ENCODE data around the gene POU5F2.

Gene POU5F2

GRCh38 chr5:93724791-93725190 is 16.6 kb downstream of the POU5F2 start:
- Histone ChIP-seq H3K36me3 (no peaks in the 10 kb centered on the region), H3K4me1 (ENCODE audit: control insufficient read depth in 1 of 2, insufficient read depth in 1 of 2, low read depth in 1 of 2, low read length in 1 of 2) (no peaks in the 10 kb centered on the region), H3K27ac (no peak overlapping the region), H3K4me3 (ENCODE audit: low read depth in 1 of 2, low read length in 1 of 2) (no peak overlapping the region), H3K27me3 (no peaks in the 10 kb centered on the region), H3K9me3 (no peaks in the 10 kb centered on the region)
- TF ChIP-seq CTCF (IDR thresholded peaks at IDR 0.05), result no peak

- Histone ChIP-seq H3K27ac (no peak overlapping the region), H3K36me3 (no peaks in the 10 kb centered on the region), H3K9me3 (no peaks in the 10 kb centered on the region), H3K27me3 (no peaks in the 10 kb centered on the region), H3K4me3 (ENCODE audit: low read depth in 1 of 2, low read length in 1 of 2) (no peak overlapping the region), H3K4me1 (ENCODE audit: control insufficient read depth in 1 of 2, insufficient read depth in 1 of 2, low read depth in 1 of 2, low read length in 1 of 2) (no peaks in the 10 kb centered on the region)
- TF ChIP-seq CTCF (IDR thresholded peaks at IDR 0.05), result no peak
Measured at GRCh38 chr5:93723681-93724080, 17.7 kb downstream of the POU5F2 start.

GRCh38 chr5:93723005-93723404 is 18.4 kb downstream of the POU5F2 start:
- H3K9me3 ChIP-seq, result no peaks in the 10 kb centered on the region

GRCh38 chr5:93722588-93722987 is 18.8 kb downstream of the POU5F2 start:
- TF ChIP-seq CTCF (IDR thresholded peaks at IDR 0.05), result no peak
- H3K9me3 ChIP-seq, result no peaks in the 10 kb centered on the region
- no peaks in the 10 kb centered on the region for H3K4me1 ChIP-seq (ENCODE audit: control insufficient read depth in 1 of 2, insufficient read depth in 1 of 2, low read depth in 1 of 2, low read length in 1 of 2)
- H3K27me3 ChIP-seq, result no peaks in the 10 kb centered on the region
- H3K36me3 ChIP-seq, result no peaks in the 10 kb centered on the region
- no peak overlapping the region for H3K27ac ChIP-seq
- H3K4me3 ChIP-seq (ENCODE audit: low read depth in 1 of 2, low read length in 1 of 2), result no peak overlapping the region

More at GRCh38 chr5:93723005-93723404, 18.4 kb downstream of the POU5F2 start:
- Histone ChIP-seq H3K27me3 (no peaks in the 10 kb centered on the region), H3K4me1 (ENCODE audit: control insufficient read depth in 1 of 2, insufficient read depth in 1 of 2, low read depth in 1 of 2, low read length in 1 of 2) (no peaks in the 10 kb centered on the region), H3K4me3 (ENCODE audit: low read depth in 1 of 2, low read length in 1 of 2) (no peak overlapping the region), H3K27ac (no peak overlapping the region), H3K36me3 (no peaks in the 10 kb centered on the region)
- no peak for TF ChIP-seq CTCF (IDR thresholded peaks at IDR 0.05)

GRCh38 chr5:93721511-93721910 is 19.9 kb downstream of the POU5F2 start:
- TF ChIP-seq CTCF (IDR thresholded peaks at IDR 0.05), result no peak
- no peak overlapping the region for H3K4me3 ChIP-seq (ENCODE audit: low read depth in 1 of 2, low read length in 1 of 2)
- no peak overlapping the region for H3K27ac ChIP-seq
- H3K9me3 ChIP-seq, result no peaks in the 10 kb centered on the region
- no peaks in the 10 kb centered on the region for H3K27me3 ChIP-seq
- no peaks in the 10 kb centered on the region for H3K36me3 ChIP-seq
- no peaks in the 10 kb centered on the region for H3K4me1 ChIP-seq (ENCODE audit: control insufficient read depth in 1 of 2, insufficient read depth in 1 of 2, low read depth in 1 of 2, low read length in 1 of 2)

- H3K4me1 ChIP-seq (ENCODE audit: control insufficient read depth in 1 of 2, insufficient read depth in 1 of 2, low read depth in 1 of 2, low read length in 1 of 2), result no peaks in the 10 kb centered on the region
- no peaks in the 10 kb centered on the region for H3K27me3 ChIP-seq
- H3K36me3 ChIP-seq, result no peaks in the 10 kb centered on the region
- H3K4me3 ChIP-seq (ENCODE audit: low read depth in 1 of 2, low read length in 1 of 2), result no peak overlapping the region
- no peaks in the 10 kb centered on the region for H3K9me3 ChIP-seq
- no peak for TF ChIP-seq CTCF (IDR thresholded peaks at IDR 0.05)
- H3K27ac ChIP-seq, result no peak overlapping the region
Measured at GRCh38 chr5:93721071-93721470, 20.3 kb downstream of the POU5F2 start.
